OCI-LY3 (cell line): ENCODE data around the gene ITPKC.

Experiments used
- EZH2phosphoT487 ChIP-seq: fragments of 200-600 bp; shearing (Covaris generic); IDR thresholded peaks from 2 replicates; pipeline ENCODE4 v1.6.1; 2018; ENCODE audit warnings: antibody characterized with exemption, mixed run types, low read depth
- TF ChIP-seq, protein P1 (sequence below): fragments of 200-600, 300-600 bp; sonication (generic); IDR thresholded peaks from 2 replicates; pipeline ENCODE4 v1.5.1; 2014; ENCODE audit warnings: antibody characterized with exemption, low read length, low read depth

DNA sequence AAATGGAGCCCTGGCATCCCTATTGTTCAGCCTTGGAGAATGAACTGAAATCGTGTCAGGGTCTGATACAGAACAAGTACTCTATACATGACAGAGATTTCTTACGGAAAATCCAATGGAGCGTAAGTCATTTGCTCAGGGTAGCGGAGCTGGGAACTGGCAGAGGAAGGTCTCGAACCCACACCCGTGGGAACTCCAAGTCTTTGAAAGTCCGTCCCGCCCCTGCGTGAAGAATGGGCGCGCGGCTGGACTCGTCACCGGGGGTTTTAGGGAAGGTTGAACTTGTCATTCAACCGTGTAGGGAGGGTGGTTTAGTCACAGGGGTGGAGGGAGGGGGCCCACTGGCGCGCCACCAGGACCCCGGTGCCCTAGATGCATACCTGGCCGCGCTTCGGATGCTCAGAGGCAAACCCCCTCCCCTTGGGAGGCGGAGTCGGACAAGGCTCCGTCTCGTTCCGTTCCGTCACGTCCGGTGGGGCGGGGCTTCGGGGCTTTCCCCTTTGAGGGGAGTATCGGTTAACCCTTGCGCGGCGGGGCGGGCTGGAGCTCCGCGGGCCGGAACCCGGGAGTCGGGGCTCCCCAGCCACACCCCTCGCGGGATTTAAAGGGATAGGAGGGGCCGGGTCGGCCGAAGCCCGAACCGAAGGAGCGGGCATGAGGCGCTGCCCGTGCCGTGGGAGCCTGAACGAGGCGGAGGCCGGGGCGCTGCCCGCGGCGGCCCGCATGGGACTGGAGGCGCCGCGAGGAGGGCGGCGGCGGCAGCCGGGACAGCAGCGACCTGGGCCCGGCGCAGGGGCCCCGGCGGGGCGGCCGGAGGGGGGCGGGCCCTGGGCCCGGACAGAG lies at the start of gene ITPKC, which contains the start of gene COQ8B:
- TF ChIP-seq, protein P1, sequence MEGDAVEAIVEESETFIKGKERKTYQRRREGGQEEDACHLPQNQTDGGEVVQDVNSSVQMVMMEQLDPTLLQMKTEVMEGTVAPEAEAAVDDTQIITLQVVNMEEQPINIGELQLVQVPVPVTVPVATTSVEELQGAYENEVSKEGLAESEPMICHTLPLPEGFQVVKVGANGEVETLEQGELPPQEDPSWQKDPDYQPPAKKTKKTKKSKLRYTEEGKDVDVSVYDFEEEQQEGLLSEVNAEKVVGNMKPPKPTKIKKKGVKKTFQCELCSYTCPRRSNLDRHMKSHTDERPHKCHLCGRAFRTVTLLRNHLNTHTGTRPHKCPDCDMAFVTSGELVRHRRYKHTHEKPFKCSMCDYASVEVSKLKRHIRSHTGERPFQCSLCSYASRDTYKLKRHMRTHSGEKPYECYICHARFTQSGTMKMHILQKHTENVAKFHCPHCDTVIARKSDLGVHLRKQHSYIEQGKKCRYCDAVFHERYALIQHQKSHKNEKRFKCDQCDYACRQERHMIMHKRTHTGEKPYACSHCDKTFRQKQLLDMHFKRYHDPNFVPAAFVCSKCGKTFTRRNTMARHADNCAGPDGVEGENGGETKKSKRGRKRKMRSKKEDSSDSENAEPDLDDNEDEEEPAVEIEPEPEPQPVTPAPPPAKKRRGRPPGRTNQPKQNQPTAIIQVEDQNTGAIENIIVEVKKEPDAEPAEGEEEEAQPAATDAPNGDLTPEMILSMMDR = no peak
- TF ChIP-seq EZH2phosphoT487 = no peak
